Spleen (tissue), 11 donors: Measurements from ENCODE around the gene ATP6V1E1. TPM values are rescaled to one million over a fixed set of nuclear protein-coding genes. Genes with fewer than 3 reads are reported as not detected.
"Not testable (repeated sequence)": the region's sequence is repeated elsewhere in the genome, so short reads cannot be mapped to it uniquely, and the experiment has no call there.

ENCODE experiments used
- DNase-seq: peaks from one replicate; pipeline ENCODE4 v3.0.0-alpha.2; 2020
- H3K27ac ChIP-seq, 8 donors: fragments of 200-600 bp; sonication (generic) in 7 of 8; 1 replicate in 4 of 8; 2 replicates in 4 of 8; pipeline versions ENCODE4 v1.5.0 to v1.8.0; 2016 to 2021; ENCODE audit warnings: inconsistent platforms in 4 of 8, mild to moderate bottlenecking in 4 of 8, moderate library complexity in 1 of 8
- H3K27me3 ChIP-seq, 7 donors: fragments of 200-600 bp; sonication (generic) in 6 of 7; replicated peaks in 1 of 7; 1 replicate in 4 of 7; 2 replicates in 3 of 7; pipeline versions ENCODE4 v1.5.0 to v1.8.0; 2016 to 2021; ENCODE audit warnings: inconsistent platforms in 3 of 7, mild to moderate bottlenecking in 1 of 7
- H3K36me3 ChIP-seq, 6 donors: fragments of 200-600 bp; sonication (generic) in 5 of 6; 1 replicate in 4 of 6; 2 replicates in 2 of 6; pipeline versions ENCODE4 v1.5.0 to v1.8.0; 2016 to 2021; ENCODE audit warnings: inconsistent platforms in 2 of 6
- H3K4me1 ChIP-seq, 6 donors: fragments of 200-600 bp; sonication (generic) in 5 of 6; 1 replicate in 3 of 6; 2 replicates in 3 of 6; pipeline versions ENCODE4 v1.5.0 to v1.8.0; 2016 to 2021; ENCODE audit warnings: inconsistent platforms in 3 of 6
- H3K4me3 ChIP-seq, 8 donors: fragments of 200-600 bp; sonication (generic) in 7 of 8; 1 replicate in 4 of 8; 2 replicates in 4 of 8; pipeline versions ENCODE4 v1.5.0 to v1.8.0; 2016 to 2021; ENCODE audit warnings: inconsistent platforms in 4 of 8, mild to moderate bottlenecking in 4 of 8, moderate library complexity in 2 of 8
- H3K9me3 ChIP-seq, 8 donors: fragments of 200-600 bp; sonication (generic) in 7 of 8; 1 replicate in 4 of 8; 2 replicates in 4 of 8; pipeline versions ENCODE4 v1.5.0 to v1.8.0; 2016 to 2021; ENCODE audit warnings: inconsistent platforms in 4 of 8
- CTCF ChIP-seq, 11 experiments: fragments of 200-600 bp in 7 of 11; fragments of 450-650 bp in 4 of 11; sonication (generic) in 4 of 11; IDR thresholded peaks in 8 of 11; conservative IDR thresholded peaks in 3 of 11; 1 replicate in 7 of 11; 2 replicates in 4 of 11; pipeline versions ENCODE4 v1.4.0 to v1.8.0; 2016 to 2021; ENCODE audit warnings: antibody characterized with exemption in 11 of 11, inconsistent platforms in 4 of 11, mild to moderate bottlenecking in 1 of 11
- POLR2A ChIP-seq, 3 donors: fragments of 450-650 bp; IDR thresholded peaks; one replicate each; pipeline ENCODE4 v1.5.1; 2017; ENCODE audit warnings: antibody characterized with exemption in 3 of 3, mild to moderate bottlenecking in 1 of 3
- POLR2AphosphoS5 ChIP-seq, 3 donors: sonication (generic); formaldehyde crosslinking; IDR thresholded peaks; one replicate each; pipeline ENCODE4 v1.5.1; 2017; ENCODE audit warnings: antibody characterized with exemption in 3 of 3
- WGBS, 5 donors: extraction: QIAGEN DNeasy Blood & Tissue Kit in 3 of 5; methylation state at CpG; one replicate each; pipeline versions ENCODE4 v1.1.5 to v1.1.7; 2013 to 2018; 5-methylcytosine and 5-hydroxymethylcytosine counted together
- intact Hi-C: fragments of 100-400 bp; cut with DNase I; formaldehyde crosslinking; loops from one replicate; pipeline ENCODE4 v1.15.0; 2023; ENCODE audit warnings: low total_unique reads
- polyA plus RNA-seq, 3 donors: library from polyadenylated mRNA; stranded (reverse); fragments of 200-250 nt; gene quantifications; one replicate each; pipeline ENCODE4 v1.2.1, GENCODE V29; 2013
- total RNA-seq, 7 donors: library from RNA; depleted of rRNA in 3 of 7; stranded (reverse); fragments of >200 nt in 3 of 7; fragmentation: NEBNext Ultra II Directional in 4 of 7; extraction: Animal tissue kit (Norgen Biotek cat#: 25700) in 4 of 7; gene quantifications; one replicate each; pipeline versions ENCODE4 v1.1.0 to v1.2.1, GENCODE V29; 2016 to 2021
- donor health status: healthy with polysubstance abuse.
- donor health status: DM: no; HTN: no; CAD: no; lungs with moderate emphysema.
- donor health status: DM: no; HTN: no; CAD: no.
- donor health status: Bipolar disorder and iron deficiency.
- donor health status: healthy.
- donor health status: DM: no; HTN: no; CAD: no.
- donor health status: DM: yes; HTN: yes; CAD: no.

ATP6V1E1 gene
- total and polyA plus RNA-seq, 10 donors, result 66.1 to 127 (median 111) TPM

- peaks cover 0 to 58% (median 11%) of the 10 kb centered on the region in 6 donors for H3K4me1 ChIP-seq
- 93 to 98% (median 96%) methylated on average over 2 of the region's 2 CpGs for WGBS, 5 donors
- peaks cover 0 to 27% (median 2%) of the 10 kb centered on the region in 6 donors for H3K36me3 ChIP-seq
- no peaks in the 10 kb centered on the region for H3K27me3 ChIP-seq
- H3K9me3 ChIP-seq, result no peaks in the 10 kb centered on the region
- no peak for DNase-seq
- TF ChIP-seq CTCF (IDR thresholded peaks at IDR 0.05 in 8 of 11, conservative IDR thresholded peaks at IDR 0.05 in 3 of 11) (no peak), POLR2A (IDR thresholded peaks at IDR 0.05) (no peak), POLR2AphosphoS5 (IDR thresholded peaks at IDR 0.05) (no peak)
- H3K27ac ChIP-seq, result peak overlapping the region in 1 of 8 donors; percentile 43
- no peak overlapping the region for H3K4me3 ChIP-seq
- intact Hi-C loops, result no loop called here
Observed at GRCh38 chr22:17672417-17672991, 44.0 kb upstream of the ATP6V1E1 start.

- H3K27me3 ChIP-seq, H3K4me3 ChIP-seq, intact Hi-C loops, H3K9me3 ChIP-seq, DNase-seq, H3K27ac ChIP-seq: not testable (repeated sequence)
- peaks cover 0 to 53% (median 11%) of the 10 kb centered on the region in 6 donors for H3K4me1 ChIP-seq
- WGBS, 5 donors, result 97 to 99% (median 98%) methylated on average over 10 of the region's 10 CpGs
- H3K36me3 ChIP-seq, result peaks cover 0 to 36% (median 2%) of the 10 kb centered on the region in 6 donors
Observed at GRCh38 chr22:17671521-17672092, 43.1 kb upstream of the ATP6V1E1 start.

- WGBS, 5 donors, result 47 to 81% (median 70%) methylated on average over 3 of the region's 3 CpGs
- TF ChIP-seq POLR2AphosphoS5 (IDR thresholded peaks at IDR 0.05), result no peak
- TF ChIP-seq POLR2A (IDR thresholded peaks at IDR 0.05), result no peak
- no peak for TF ChIP-seq CTCF (IDR thresholded peaks at IDR 0.05 in 8 of 11, conservative IDR thresholded peaks at IDR 0.05 in 3 of 11)
- DNase-seq, result no peak
Observed at GRCh38 chr22:17665854-17666253, 37.3 kb upstream of the ATP6V1E1 start.

GRCh38 chr22:17665248-17665647 is 36.7 kb upstream of the ATP6V1E1 start:
- no peak for DNase-seq
- peaks cover 0 to 18% (median 12%) of the 10 kb centered on the region in 8 donors for H3K9me3 ChIP-seq
- 74 to 94% (median 84%) methylated on average over 3 of the region's 3 CpGs for WGBS, 5 donors
- no peak overlapping the region for H3K27ac ChIP-seq
- no peaks in the 10 kb centered on the region for H3K27me3 ChIP-seq
- peaks cover 6 to 79% (median 43%) of the 10 kb centered on the region in 6 donors for H3K36me3 ChIP-seq
- H3K4me1 ChIP-seq, result peaks cover 0 to 18% (median 0%) of the 10 kb centered on the region in 6 donors
- intact Hi-C loops, result no loop called here
- TF ChIP-seq POLR2AphosphoS5 (IDR thresholded peaks at IDR 0.05) (no peak), POLR2A (IDR thresholded peaks at IDR 0.05) (no peak), CTCF (IDR thresholded peaks at IDR 0.05 in 8 of 11, conservative IDR thresholded peaks at IDR 0.05 in 3 of 11) (no peak)
- no peak overlapping the region for H3K4me3 ChIP-seq

More at GRCh38 chr22:17665854-17666253, 37.3 kb upstream of the ATP6V1E1 start:
- Histone ChIP-seq H3K27ac (no peak overlapping the region), H3K4me3 (no peak overlapping the region), H3K9me3 (peaks cover 0 to 18% (median 12%) of the 10 kb centered on the region in 8 donors), H3K36me3 (peaks cover 6 to 79% (median 42%) of the 10 kb centered on the region in 6 donors), H3K4me1 (peaks cover 0 to 18% (median 0%) of the 10 kb centered on the region in 6 donors), H3K27me3 (no peaks in the 10 kb centered on the region)
- intact Hi-C loops, result no loop called here
